GM21619 (cell line): Measurements from ENCODE around the gene SIX6.
A peak's percentile ranks its signal among the peaks of the same experiment; 100 is the strongest.

Experiments used
- ATAC-seq: cut with Tn5 transposase; IDR thresholded peaks from one replicate; pipeline ENCODE4 v1.9.1; 2021; ENCODE audit not compliant: unreplicated experiment

Gene SIX6

GRCh38 chr14:60512973-60513571 lies 4.1 kb downstream of the SIX6 start:
- ATAC-seq, result no peak

DNA sequence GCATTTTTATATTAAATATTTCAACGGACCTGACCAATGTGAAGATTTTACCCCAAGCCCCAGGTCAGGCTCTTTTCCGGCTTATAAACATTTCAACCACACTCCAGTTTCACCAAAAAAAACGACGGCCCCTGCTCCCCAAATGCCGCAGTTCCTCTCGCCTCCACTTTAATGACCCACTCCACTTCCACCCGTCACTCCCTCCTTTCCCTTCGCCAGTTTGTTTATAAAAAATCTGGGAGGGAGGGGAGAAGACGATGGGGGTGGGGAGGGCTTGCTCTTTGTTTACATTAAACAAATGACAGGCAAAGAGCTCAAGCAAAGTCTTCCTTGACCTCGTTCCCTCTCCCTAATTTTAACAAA lies 5.4 kb downstream of the SIX6 start:
- ATAC-seq, result no peak

GRCh38 chr14:60514741-60515491 lies 6.0 kb downstream of the SIX6 start:
- peak; percentile 56 for ATAC-seq

DNA sequence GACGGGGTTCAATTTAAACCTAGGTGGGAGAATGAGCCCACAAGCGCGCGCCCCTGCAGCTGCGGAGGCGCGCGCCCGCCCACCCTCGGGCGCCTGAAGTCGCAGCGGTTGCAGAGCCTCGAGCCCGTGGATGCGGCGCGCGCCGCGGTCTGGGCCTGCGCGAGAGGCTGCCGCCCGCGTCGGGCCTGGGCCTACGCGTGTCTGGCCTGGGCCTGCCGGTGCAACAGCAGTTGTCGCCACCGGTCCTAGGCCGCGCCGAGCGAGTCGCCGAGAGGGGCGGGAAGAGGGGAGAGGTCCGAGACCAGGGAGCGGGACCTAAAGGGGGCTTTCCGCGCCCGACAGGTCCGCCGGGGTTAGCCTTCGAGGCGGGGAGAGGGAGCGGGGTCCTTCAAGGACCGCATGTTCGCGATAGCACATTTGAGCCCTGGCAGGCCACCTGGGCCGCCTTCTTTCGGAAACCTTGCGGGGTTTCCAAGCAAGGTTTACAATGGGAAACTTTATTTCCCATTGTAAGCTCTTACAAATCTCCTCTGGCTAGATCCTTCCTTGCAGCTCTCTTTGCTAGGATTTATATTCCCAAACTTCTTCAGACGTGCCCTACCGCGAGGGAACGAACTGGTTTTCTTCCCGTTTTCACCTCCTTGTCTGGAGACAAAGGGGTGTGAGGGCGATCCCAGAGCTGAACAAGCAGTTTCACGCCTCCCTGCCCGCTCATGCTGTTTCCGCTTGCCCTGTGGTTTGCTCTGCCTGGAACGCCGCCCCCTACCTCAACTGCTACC lies 6.8 kb downstream of the SIX6 start:
- ATAC-seq, result no peak

GRCh38 chr14:60532442-60532841 lies 23.5 kb downstream of the SIX6 start:
- ATAC-seq, result no peak

GRCh38 chr14:60537663-60538062 lies 28.7 kb downstream of the SIX6 start:
- no peak for ATAC-seq

GRCh38 chr14:60544659-60545058 lies 35.7 kb downstream of the SIX6 start:
- ATAC-seq, result no peak

GRCh38 chr14:60553808-60554207 lies 44.9 kb downstream of the SIX6 start:
- ATAC-seq, result no peak

DNA sequence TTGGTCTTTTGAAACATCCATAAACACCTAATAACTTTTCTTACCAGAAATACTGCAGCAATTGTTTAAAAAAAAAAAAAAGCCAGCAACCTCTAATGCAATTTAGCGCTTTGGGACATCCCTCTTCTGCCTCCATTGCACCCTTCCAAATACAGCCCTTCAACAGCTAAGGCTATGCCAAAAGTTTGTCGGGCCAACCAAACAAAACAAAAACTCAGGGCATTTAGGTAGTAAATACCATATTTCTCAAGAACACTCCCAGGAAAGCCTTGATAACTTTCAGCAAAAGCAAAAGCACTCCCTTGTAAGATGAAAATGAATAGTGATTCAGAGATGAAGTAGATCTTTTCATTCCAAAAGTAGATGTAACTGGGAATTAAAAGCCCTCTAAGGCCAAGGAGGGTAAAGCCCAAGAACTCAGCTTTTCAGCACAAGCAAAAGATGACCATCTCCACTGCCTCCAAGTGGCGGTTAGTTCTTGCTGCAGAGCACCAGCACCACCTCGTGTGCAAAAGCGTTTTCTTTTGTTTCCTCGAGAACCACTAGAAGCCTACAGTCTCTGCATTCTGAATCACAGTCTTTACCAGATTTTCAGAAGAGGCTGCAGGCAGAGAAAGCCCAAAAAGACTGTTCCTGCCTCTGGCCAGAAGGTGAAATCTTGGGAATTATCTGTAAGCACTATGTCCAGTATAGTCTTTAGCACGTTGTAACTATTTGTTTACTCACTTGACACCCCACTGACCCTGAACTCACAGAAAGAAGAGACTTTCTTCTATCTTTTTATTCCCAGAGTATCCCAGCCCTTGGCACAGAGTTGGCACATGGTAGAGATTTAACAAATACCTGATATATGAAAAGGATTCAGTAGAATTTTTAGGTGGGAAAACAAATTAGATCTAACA lies 53.1 kb downstream of the SIX6 start:
- ATAC-seq, result peak; percentile 79
